GM21619 (cell line): ENCODE measurements around the gene RFFL.

ENCODE experiments used
- ATAC-seq: cut with Tn5 transposase; IDR thresholded peaks from one replicate; pipeline ENCODE4 v1.9.1; 2021; ENCODE audit not compliant: unreplicated experiment

The RFFL gene

DNA sequence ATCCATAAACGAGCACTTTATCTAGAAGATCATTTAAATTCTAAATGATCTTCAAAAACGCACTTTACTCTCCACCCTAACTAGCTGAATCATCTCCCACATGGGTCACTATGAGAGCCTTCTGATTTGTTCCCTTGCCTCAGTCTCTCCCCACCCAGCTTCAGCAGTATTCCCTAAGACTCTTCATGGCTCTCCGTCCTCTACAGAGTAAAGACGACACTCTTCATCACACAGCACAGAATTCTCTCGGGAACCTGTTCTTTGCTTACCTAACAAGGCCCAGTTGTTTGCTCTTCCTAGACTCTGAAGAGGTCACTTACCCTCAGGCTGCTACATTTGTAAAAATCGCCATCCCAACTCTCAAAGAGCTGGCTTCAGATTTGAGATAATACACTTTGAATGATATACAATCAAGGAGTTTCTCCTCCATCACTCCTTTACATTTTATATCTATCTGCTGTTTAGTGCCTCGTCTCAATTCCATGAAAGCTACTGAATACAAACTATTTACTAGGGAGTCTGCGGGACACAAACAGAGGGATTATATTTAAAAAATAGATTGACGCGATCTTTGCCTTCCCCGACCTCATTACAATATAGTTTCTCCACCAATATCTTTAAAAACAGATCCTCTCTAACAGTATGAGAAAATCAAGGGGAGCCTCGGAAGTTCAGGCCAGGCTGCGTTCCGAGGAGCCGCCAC lies 83.7 kb downstream of the RFFL start:
- no peak for ATAC-seq

DNA sequence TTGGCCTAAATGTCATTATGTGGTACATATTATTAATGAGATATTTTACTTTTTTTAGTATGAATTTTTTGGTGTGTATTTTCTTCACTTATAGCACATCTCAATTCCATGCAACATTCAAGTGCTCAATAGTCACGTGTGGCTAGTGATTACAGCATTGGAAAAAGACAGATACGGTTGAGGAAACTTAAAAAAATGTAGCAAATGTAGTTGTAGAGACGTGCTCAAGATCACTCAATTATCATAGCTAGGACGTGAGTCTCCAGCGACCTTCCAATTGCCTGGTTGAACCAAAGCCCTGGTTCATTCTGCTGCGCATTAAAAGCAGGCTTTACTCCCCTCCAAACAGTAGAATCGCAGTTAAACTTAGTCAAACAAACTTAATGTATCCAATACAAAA lies 84.4 kb downstream of the RFFL start:
- no peak for ATAC-seq

DNA sequence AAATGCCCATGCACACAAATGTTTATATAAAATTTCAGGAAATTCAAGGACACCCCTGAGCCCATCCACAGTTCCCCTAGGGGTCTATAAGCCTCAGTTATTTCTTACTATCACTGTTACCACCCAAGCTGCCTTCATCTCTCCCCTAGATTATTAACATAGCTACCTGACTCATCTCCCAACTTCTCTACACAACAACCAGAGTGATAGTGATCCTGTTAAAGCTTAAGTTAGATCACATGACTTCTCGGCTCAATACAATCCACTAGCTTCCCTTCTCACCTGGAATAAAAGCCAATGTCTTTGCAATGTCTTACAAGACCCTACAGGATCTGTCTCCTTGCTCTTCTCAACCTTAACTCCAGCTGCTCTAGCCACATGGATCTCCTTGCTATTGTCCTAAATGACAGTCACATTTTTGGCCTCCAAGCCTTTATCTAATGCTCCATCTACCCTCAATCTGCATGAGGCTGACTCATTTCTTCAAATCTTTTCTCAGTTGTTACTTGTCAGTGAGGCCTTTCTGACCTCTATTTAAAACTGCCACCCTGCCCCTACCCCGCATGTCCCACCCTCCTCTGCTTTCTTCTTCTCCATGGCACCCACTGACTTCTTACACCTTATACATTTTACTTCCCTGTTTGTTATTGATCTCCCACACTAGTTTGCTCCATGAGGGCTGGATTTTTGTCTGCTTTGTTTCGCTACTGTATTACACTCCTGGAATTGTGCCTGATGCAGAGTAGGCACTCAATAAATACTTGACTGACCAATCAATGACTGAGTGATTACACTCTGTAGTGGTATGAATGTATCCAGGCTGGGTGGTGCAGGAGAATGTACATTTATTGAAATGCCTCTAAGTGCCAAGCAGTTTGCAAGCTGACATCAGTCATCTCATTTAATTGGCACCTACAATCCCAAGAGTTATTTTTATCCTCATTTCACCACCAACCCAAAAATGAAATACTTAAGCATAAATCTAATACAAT lies 88.4 kb downstream of the RFFL start:
- no peak for ATAC-seq

DNA sequence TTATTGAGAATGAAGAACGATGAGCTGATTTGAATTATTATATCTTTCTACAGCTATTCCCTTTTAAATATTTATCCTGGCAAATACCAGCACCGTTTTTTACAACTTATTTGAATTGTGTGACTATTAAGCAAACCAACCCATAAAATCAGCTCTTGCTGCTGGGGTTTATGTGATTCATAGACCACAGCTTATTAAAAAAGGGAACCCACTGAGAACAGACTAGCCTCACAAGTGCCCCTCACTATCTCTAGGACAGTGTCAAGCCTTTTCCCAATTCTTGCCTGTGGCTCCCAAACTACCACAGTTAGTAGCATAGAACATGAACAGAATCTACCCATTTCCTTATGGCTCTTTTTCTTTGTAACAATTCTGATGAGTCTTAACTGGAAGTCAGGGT lies 89.3 kb downstream of the RFFL start:
- ATAC-seq, result no peak

DNA sequence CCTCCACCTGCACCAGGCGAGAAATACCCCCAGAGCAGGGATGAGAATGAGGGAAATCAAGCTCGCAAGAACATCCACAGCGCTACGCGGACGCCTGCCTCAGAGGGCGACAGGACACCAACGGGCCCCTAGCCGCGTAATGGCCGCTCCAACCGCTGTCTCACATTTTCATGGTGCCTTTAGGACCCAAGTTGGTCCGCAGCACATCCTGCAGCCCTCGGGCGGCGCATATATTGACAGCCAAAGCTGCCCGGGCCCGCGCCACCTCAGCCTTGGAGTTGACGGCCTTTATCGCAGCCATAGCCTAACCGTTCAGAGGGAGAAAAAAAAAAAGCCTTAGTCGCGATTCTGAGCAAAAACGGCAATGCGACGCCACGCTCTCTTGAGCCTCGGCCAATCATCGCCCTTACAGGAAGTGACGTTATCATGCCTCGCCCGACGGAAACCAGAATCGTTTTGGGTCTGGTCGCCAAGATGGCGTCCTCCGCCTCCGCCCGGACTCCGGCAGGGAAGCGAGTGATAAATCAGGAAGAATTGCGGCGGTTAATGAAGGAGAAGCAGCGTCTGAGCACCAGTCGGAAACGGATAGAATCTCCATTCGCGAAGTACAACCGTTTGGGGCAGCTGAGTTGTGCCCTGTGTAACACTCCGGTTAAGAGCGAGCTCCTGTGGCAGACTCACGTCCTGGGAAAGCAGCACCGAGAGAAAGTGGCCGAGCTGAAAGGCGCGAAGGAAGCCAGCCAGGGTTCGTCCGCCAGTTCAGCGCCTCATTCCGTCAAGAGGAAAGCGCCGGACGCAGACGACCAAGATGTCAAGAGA lies 102.2 kb downstream of the RFFL start, which contains the start of the genes CCT6B and ZNF830:
TSS of gene CCT6B (minus strand) at position 368 of the 819 bp plus-strand sequence. CDS start at position 301, 67 bp downstream.
TSS of gene ZNF830 (plus strand) at position 448 of the 819 bp plus-strand sequence. CDS start at position 475, 27 bp downstream.
- ATAC-seq, result peak; percentile 93

DNA sequence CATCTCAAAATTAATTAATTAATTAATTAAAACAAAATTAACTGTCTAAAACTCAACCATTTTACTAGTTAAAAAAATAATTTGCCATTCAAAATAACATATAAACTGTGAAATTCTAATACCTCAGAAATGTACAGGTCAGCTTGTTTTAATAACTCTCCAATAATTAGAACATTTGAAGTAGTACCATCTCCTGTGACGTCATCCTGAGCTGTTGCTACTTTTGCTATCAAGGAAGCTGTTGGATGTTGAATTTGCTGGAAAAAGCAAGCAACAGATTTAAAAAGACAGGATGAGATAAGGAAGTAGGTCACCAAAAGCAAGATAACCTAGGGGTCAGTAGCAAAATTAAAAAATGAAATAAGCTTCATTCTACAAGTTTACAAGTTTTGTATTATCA lies 105.1 kb downstream of the RFFL start:
- no peak for ATAC-seq
